ENCODE results near the gene BTBD7. TPM values are rescaled to one million over a fixed set of nuclear protein-coding genes. Genes with fewer than 3 reads are reported as not detected.

BTBD7 gene, protein sequence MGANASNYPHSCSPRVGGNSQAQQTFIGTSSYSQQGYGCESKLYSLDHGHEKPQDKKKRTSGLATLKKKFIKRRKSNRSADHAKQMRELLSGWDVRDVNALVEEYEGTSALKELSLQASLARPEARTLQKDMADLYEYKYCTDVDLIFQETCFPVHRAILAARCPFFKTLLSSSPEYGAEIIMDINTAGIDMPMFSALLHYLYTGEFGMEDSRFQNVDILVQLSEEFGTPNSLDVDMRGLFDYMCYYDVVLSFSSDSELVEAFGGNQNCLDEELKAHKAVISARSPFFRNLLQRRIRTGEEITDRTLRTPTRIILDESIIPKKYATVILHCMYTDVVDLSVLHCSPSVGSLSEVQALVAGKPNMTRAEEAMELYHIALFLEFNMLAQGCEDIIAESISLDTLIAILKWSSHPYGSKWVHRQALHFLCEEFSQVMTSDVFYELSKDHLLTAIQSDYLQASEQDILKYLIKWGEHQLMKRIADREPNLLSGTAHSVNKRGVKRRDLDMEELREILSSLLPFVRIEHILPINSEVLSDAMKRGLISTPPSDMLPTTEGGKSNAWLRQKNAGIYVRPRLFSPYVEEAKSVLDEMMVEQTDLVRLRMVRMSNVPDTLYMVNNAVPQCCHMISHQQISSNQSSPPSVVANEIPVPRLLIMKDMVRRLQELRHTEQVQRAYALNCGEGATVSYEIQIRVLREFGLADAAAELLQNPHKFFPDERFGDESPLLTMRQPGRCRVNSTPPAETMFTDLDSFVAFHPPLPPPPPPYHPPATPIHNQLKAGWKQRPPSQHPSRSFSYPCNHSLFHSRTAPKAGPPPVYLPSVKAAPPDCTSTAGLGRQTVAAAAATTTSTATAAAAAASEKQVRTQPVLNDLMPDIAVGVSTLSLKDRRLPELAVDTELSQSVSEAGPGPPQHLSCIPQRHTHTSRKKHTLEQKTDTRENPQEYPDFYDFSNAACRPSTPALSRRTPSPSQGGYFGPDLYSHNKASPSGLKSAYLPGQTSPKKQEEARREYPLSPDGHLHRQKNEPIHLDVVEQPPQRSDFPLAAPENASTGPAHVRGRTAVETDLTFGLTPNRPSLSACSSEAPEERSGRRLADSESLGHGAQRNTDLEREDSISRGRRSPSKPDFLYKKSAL
- 48.6 and 49.0 TPM in 2 replicates for total RNA-seq
- total RNA-seq (2013): 13.9 TPM
- polyA plus RNA-seq: 8.1 and 9.1 TPM in 2 replicates
- 8.4 and 12.1 TPM in 2 replicates for polyA minus RNA-seq

DNA sequence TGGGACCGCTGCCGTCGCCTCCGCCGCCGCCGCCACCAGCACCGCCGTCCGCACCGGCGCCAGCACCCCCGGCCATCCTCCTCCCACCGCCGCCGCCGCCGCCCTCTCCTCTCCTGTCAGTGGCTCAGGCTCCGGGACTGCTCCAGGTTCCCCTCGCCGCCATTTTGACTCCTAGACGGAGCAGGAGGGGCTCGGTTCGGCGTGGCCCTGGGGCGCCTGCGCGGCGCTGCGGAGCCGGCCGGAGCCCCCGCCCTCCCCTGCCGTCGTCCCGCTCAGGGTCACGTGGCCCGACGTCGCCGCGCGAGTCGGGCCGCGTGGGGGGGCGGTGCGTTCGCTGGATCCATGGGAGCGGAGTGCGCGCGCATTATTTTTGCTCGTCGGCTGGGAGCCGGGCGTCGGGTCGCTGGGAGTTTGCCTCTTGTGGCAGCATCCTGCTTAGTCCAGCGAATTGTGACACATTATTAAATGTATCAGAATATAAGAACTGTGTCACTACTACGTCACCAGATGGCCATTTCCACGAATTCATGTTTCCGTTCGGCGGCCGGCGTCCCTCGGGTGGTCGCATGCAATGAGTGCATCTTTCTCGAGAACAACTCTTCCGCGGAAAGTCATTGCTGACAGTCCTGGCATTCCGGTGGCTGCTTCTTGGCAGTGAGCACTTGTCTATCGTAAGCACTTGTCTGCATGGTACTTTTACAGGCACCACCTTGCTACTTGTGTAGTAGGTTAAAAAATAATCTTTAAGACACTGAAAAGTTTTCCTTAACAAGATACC is at the start of gene BTBD7:
Gene BTBD7, minus strand, starts transcription at position 184 of the 778 bp plus-strand sequence. CDS start 36,985 bp downstream, outside the sequence.
- peak within 1 kb of the TSS; percentile 66 to 95 (median 82) for H3K4me3 ChIP-seq (ENCODE audit: control extremely low read depth in 1 of 5, extremely low read depth in 1 of 5, insufficient read depth in 1 of 5, low read depth in 2 of 5, low read length in 4 of 5)
- peaks cover 49% of the 10 kb centered on the region for H3K4me1 Mint-ChIP-seq

More for the DNA sequence above, at the start of gene BTBD7:
- ATAC-seq (ENCODE audit: low read depth): peak; percentile 90
- peak; percentile 96 for DNase-seq
- Histone ChIP-seq H3K9me3 (ENCODE audit: control extremely low read depth in 1 of 3, control insufficient read depth in 2 of 3, insufficient read depth in 1 of 3, low read length in 2 of 3) (peaks cover 0 to 14% (median 6%) of the 10 kb centered on the region in 3 donors), H4K20me1 (ENCODE audit: control insufficient read depth, insufficient read depth, low read length, poor library complexity, severe bottlenecking) (no peaks in the 10 kb centered on the region), H3K4me1 (ENCODE audit: control insufficient read depth in 2 of 2, insufficient read depth in 2 of 2, low read length in 2 of 2) (peaks cover 19 to 31% of the 10 kb centered on the region in 2 donors), H2AFZ (ENCODE audit: insufficient read depth, low read depth, low read length, poor library complexity, severe bottlenecking) (peak within 1 kb of the TSS; percentile 92), H3K27ac (ENCODE audit: low read length in 2 of 2) (peak within 1 kb of the TSS; percentile 59 to 92), H3K9ac (ENCODE audit: low read length) (peak within 1 kb of the TSS; percentile 84), H3K4me2 (replicated peaks; ENCODE audit: low read depth, low read length, poor library complexity, severe bottlenecking) (peak within 1 kb of the TSS; percentile 82), H3K27me3 (replicated peaks in 1 of 4; ENCODE audit: control extremely low read depth in 1 of 4, control insufficient read depth in 3 of 4, insufficient read depth in 4 of 4, low read length in 3 of 4) (no peaks in the 10 kb centered on the region), H3K79me2 (ENCODE audit: control insufficient read depth, insufficient read depth, low read length) (peaks cover 46% of the 10 kb centered on the region), H3K36me3 (replicated peaks in 1 of 2; ENCODE audit: control extremely low read depth in 1 of 2, control insufficient read depth in 1 of 2, extremely low read depth in 1 of 2, insufficient read depth in 2 of 2, low read length in 1 of 2) (no peaks in the 10 kb centered on the region)
- POLR2A ChIA-PET: no interaction called here
- CTCF ChIA-PET: no interaction called here
- Mint-ChIP-seq H3K27me3 (no peaks in the 10 kb centered on the region), H3K4me3 (peak within 1 kb of the TSS; percentile 92), H3K27ac (peak within 1 kb of the TSS; percentile 95), H3K9me3 (ENCODE audit: insufficient read depth) (no peaks in the 10 kb centered on the region)
- no peak for TF ChIP-seq EZH2 (IDR thresholded peaks at IDR 0.05; ENCODE audit: borderline replicate concordance, insufficient read depth, low read depth, low read length, poor library complexity, severe bottlenecking)
- TF ChIP-seq, protein P1, sequence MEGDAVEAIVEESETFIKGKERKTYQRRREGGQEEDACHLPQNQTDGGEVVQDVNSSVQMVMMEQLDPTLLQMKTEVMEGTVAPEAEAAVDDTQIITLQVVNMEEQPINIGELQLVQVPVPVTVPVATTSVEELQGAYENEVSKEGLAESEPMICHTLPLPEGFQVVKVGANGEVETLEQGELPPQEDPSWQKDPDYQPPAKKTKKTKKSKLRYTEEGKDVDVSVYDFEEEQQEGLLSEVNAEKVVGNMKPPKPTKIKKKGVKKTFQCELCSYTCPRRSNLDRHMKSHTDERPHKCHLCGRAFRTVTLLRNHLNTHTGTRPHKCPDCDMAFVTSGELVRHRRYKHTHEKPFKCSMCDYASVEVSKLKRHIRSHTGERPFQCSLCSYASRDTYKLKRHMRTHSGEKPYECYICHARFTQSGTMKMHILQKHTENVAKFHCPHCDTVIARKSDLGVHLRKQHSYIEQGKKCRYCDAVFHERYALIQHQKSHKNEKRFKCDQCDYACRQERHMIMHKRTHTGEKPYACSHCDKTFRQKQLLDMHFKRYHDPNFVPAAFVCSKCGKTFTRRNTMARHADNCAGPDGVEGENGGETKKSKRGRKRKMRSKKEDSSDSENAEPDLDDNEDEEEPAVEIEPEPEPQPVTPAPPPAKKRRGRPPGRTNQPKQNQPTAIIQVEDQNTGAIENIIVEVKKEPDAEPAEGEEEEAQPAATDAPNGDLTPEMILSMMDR (IDR thresholded peaks at IDR 0.05): no peak
- intact Hi-C loops (cut with micrococcal nuclease): loop anchor here (1.0 to 2.0 kb wide), 5 partner anchors 42 to 630 kb away; partner anchors contain the start of genes GON7, ITPK1, MOAP1 and UBR7
- WGBS (ENCODE audit: insufficient coverage): under 1% methylated on average over 67 of the region's 74 CpGs
